Measurements from ENCODE around the gene GAPDHS. TPM values are rescaled to one million over a fixed set of nuclear protein-coding genes. Genes with fewer than 3 reads are reported as not detected.
A peak's percentile ranks its signal among the peaks of the same experiment; 100 is the strongest.

Gene GAPDHS
- total and polyA plus RNA-seq, 2 of the 13 experiments (the other 11 are each of a cell fraction or from before 2014, with no cell fraction given): not detected

GRCh38 chr19:35545001-35545854, 12.0 kb downstream of the GAPDHS start, which contains the start of gene TMEM147 (continued):
- TF ChIP-seq ZFP36L2 (CRISPR knock-in tag; IDR thresholded peaks at IDR 0.05) (no peak), ZNF512 (CRISPR knock-in tag; IDR thresholded peaks at IDR 0.05) (no peak), ZNF878 (CRISPR knock-in tag; IDR thresholded peaks at IDR 0.05) (0 out of 2 replicates have a peak, but pooled peaks have one; percentile 38), ZFAT (CRISPR knock-in tag; conservative IDR thresholded peaks at IDR 0.05) (no peak; the same call in 1 of the 2 replicates), RARG (CRISPR knock-in tag; IDR thresholded peaks at IDR 0.05; ENCODE audit: low read depth) (no peak), ZNF12 (CRISPR knock-in tag; IDR thresholded peaks at IDR 0.05) (no peak), ZKSCAN1 (IDR thresholded peaks at IDR 0.05; ENCODE audit: low read length) (no peak), ZNF549 (CRISPR knock-in tag; IDR thresholded peaks at IDR 0.05) (no peak), PHF8 (CRISPR knock-in tag; IDR thresholded peaks at IDR 0.05) (peak; percentile 93), ZNF503 (CRISPR knock-in tag; IDR thresholded peaks at IDR 0.05) (0 out of 2 replicates have a peak, but pooled peaks have one; percentile 47), MXD3 (CRISPR knock-in tag; IDR thresholded peaks at IDR 0.05) (peak; percentile 71), SSRP1 (CRISPR knock-in tag; IDR thresholded peaks at IDR 0.05) (no peak), THAP9 (CRISPR knock-in tag; IDR thresholded peaks at IDR 0.05; ENCODE audit: borderline replicate concordance) (no peak; the same call in 1 of the 2 replicates), ZMYM2 (CRISPR knock-in tag; IDR thresholded peaks at IDR 0.05) (no peak)
- TF ChIP-seq, protein P1, sequence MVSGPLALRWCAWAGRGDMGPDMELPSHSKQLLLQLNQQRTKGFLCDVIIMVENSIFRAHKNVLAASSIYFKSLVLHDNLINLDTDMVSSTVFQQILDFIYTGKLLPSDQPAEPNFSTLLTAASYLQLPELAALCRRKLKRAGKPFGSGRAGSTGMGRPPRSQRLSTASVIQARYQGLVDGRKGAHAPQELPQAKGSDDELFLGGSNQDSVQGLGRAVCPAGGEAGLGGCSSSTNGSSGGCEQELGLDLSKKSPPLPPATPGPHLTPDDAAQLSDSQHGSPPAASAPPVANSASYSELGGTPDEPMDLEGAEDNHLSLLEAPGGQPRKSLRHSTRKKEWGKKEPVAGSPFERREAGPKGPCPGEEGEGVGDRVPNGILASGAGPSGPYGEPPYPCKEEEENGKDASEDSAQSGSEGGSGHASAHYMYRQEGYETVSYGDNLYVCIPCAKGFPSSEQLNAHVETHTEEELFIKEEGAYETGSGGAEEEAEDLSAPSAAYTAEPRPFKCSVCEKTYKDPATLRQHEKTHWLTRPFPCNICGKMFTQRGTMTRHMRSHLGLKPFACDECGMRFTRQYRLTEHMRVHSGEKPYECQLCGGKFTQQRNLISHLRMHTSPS (CRISPR knock-in tag; IDR thresholded peaks at IDR 0.05; ENCODE audit: low read depth): no peak; the same call in 1 of the 2 replicates
- TF ChIP-seq, protein P2, sequence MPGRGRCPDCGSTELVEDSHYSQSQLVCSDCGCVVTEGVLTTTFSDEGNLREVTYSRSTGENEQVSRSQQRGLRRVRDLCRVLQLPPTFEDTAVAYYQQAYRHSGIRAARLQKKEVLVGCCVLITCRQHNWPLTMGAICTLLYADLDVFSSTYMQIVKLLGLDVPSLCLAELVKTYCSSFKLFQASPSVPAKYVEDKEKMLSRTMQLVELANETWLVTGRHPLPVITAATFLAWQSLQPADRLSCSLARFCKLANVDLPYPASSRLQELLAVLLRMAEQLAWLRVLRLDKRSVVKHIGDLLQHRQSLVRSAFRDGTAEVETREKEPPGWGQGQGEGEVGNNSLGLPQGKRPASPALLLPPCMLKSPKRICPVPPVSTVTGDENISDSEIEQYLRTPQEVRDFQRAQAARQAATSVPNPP (CRISPR knock-in tag; IDR thresholded peaks at IDR 0.05): 0 out of 2 replicates have a peak, but pooled peaks have one; percentile 87
- TF ChIP-seq, protein P3, sequence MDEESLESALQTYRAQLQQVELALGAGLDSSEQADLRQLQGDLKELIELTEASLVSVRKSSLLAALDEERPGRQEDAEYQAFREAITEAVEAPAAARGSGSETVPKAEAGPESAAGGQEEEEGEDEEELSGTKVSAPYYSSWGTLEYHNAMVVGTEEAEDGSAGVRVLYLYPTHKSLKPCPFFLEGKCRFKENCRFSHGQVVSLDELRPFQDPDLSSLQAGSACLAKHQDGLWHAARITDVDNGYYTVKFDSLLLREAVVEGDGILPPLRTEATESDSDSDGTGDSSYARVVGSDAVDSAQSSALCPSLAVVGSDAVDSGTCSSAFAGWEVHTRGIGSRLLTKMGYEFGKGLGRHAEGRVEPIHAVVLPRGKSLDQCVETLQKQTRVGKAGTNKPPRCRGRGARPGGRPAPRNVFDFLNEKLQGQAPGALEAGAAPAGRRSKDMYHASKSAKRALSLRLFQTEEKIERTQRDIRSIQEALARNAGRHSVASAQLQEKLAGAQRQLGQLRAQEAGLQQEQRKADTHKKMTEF (CRISPR knock-in tag; IDR thresholded peaks at IDR 0.05): peak; percentile 89
